ENCODE results near the gene XXYLT1.

DNA sequence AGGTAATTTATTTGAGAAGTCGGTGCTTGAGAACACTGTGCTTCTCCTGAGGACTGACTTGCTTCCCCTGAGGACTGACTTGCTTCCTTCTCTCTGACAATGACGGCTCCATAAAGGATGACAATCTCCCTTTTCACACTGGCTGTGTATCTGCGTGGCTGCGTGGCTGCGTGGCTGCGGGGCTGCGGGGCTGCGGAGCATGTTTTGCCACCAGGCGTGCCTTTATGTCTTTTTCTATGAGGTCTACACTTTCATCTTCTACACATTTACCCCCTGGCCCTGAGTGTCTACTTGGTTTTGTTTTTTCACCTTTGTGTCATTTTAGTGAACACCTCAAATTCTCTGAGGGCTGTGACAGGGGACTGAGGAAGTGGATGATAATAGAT is 89.9 kb downstream of the XXYLT1 start:
- TF ChIP-seq, protein P1, sequence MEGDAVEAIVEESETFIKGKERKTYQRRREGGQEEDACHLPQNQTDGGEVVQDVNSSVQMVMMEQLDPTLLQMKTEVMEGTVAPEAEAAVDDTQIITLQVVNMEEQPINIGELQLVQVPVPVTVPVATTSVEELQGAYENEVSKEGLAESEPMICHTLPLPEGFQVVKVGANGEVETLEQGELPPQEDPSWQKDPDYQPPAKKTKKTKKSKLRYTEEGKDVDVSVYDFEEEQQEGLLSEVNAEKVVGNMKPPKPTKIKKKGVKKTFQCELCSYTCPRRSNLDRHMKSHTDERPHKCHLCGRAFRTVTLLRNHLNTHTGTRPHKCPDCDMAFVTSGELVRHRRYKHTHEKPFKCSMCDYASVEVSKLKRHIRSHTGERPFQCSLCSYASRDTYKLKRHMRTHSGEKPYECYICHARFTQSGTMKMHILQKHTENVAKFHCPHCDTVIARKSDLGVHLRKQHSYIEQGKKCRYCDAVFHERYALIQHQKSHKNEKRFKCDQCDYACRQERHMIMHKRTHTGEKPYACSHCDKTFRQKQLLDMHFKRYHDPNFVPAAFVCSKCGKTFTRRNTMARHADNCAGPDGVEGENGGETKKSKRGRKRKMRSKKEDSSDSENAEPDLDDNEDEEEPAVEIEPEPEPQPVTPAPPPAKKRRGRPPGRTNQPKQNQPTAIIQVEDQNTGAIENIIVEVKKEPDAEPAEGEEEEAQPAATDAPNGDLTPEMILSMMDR (IDR thresholded peaks at IDR 0.05; ENCODE audit: low read depth, low read length, poor library complexity, severe bottlenecking): no peak
- TF ChIP-seq EZH2phosphoT487 (IDR thresholded peaks at IDR 0.05; ENCODE audit: borderline replicate concordance, low read length): no peak

All from DOHH2 (cell line).